ENCODE measurements around the gene SLC2A6.

The SLC2A6 gene

GRCh38 chr9:133489253-133490190 lies 10.6 kb upstream of the SLC2A6 start:
- POLR2A ChIA-PET (ENCODE audit: low non-redundant PET) = no interaction called here
- no peak for DNase-seq (ENCODE audit: low spot score)
- TF ChIP-seq CTCF (conservative IDR thresholded peaks at IDR 0.05; ENCODE audit: low read depth) = no peak
- CTCF ChIA-PET = interaction anchor here (1.1 kb wide), 1 partner anchor 467 kb away, joined by 3 read pairs; no protein-coding TSS in a partner anchor
- H3K27ac ChIP-seq = no peak overlapping the region

DNA sequence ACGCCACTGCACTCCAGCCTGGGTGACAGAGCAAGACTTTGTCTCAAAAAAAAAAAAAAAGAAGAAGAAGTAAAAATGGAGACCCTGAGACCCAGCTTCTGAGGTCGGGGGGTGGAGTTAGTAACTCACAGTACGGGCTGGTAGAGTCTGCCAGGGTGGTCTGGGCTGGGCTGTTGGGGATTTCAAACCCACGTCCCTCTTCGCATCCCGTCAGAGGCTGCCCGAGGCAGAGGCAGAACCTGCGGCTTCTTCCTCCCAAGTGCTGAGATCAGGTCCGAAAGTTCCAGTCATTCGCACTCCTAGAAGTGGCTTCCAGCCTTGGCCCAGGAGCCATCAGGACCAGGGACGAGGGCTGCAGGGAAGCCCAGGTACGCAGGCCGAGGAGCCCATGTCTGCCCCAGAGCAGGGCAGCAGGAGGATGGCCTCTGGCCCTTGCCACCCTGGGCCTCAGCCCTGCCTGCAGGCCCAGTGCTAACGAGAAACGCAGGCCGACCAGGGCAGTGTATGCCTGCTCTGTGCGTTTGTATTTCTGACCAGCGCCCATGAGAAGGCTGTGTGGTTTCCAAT lies 9.9 kb upstream of the SLC2A6 start:
- no peak overlapping the region for H3K27ac ChIP-seq
- CTCF ChIA-PET = no interaction called here
- POLR2A ChIA-PET (ENCODE audit: low non-redundant PET) = no interaction called here
- DNase-seq (ENCODE audit: low spot score) = no peak
- TF ChIP-seq CTCF (conservative IDR thresholded peaks at IDR 0.05; ENCODE audit: low read depth) = no peak

- CTCF ChIA-PET = interaction anchor here (0.6 to 1.4 kb wide), 4 partner anchors 12 to 1268 kb away, joined by 3 to 7 read pairs (median 5); no protein-coding TSS in a partner anchor
Measured at GRCh38 chr9:133487331-133487725, 8.4 kb upstream of the SLC2A6 start.

GRCh38 chr9:133485531-133486260 lies 6.8 kb upstream of the SLC2A6 start:
- CTCF ChIA-PET = interaction anchor here (0.6 to 1.6 kb wide), 14 partner anchors 11 to 514 kb away, joined by 3 to 11 read pairs (median 4); no protein-coding TSS in a partner anchor
- no peak for TF ChIP-seq CTCF (conservative IDR thresholded peaks at IDR 0.05; ENCODE audit: low read depth)
- POLR2A ChIA-PET (ENCODE audit: low non-redundant PET) = no interaction called here
- no peak overlapping the region for H3K27ac ChIP-seq
- no peak for DNase-seq (ENCODE audit: low spot score)

More at GRCh38 chr9:133487331-133487725, 8.4 kb upstream of the SLC2A6 start:
- no peak for TF ChIP-seq CTCF (conservative IDR thresholded peaks at IDR 0.05; ENCODE audit: low read depth)
- DNase-seq (ENCODE audit: low spot score) = no peak
- POLR2A ChIA-PET (ENCODE audit: low non-redundant PET) = no interaction called here
- no peak overlapping the region for H3K27ac ChIP-seq

DNA sequence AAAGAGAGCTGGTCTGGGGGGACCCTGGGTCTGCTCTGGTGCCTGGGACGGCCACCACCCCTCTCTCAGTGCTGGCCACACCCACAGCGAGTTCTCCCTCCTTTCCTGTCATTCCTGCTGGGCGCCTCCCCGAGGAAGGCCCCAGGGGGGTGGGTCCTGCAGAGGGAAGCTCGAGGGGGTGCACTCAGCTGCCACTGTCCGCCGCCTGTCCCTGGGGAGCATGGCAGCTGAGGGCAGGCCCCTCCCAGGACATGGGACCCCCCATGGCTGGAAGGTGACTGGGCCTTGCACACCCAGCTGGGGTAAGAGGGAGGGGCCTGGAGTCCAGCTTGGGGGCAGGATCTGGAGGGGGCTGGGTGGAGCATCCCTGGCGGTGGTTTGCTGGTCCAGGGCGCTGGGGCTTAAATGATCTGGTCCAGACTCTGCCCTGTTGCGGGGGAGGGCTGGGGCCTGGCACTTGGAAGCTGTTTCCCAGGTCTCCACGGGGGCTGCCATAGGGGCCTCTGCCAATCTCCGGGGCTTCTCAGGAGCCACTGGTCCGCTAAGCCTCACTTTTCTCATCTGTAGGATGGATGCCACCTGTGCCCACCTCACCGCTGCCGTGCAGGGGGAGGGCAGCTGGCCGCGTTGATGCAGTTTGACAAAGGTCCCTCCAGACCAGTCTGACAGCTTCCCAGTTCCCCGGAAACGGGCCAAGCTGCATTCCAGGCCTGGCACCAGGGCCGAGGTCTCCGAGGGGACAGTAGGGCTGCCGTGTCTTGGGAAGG lies 6.0 kb upstream of the SLC2A6 start:
- ChIA-PET CTCF (interaction anchor here (0.5 to 1.4 kb wide), 8 partner anchors 13 to 463 kb away, joined by 3 to 6 read pairs (median 3); no protein-coding TSS in a partner anchor), POLR2A (ENCODE audit: low non-redundant PET) (no interaction called here)
- no peak for TF ChIP-seq CTCF (conservative IDR thresholded peaks at IDR 0.05; ENCODE audit: low read depth)
- H3K27ac ChIP-seq = no peak overlapping the region
- no peak for DNase-seq (ENCODE audit: low spot score)

Data from RWPE1 (cell line).